NOMO-1 treated with dmso at 0.1 percent for 144 hours (cell line): ENCODE data around the gene APLF.
"Not testable (repeated sequence)": the region's sequence is repeated elsewhere in the genome, so short reads cannot be mapped to it uniquely, and the experiment has no call there.

ENCODE experiments used
- DNase-seq: peaks from one replicate; lab custom pipeline; 2025; ENCODE audit not compliant: unreplicated experiment; lab: John Stamatoyannopoulos, UW

The APLF gene

DNA sequence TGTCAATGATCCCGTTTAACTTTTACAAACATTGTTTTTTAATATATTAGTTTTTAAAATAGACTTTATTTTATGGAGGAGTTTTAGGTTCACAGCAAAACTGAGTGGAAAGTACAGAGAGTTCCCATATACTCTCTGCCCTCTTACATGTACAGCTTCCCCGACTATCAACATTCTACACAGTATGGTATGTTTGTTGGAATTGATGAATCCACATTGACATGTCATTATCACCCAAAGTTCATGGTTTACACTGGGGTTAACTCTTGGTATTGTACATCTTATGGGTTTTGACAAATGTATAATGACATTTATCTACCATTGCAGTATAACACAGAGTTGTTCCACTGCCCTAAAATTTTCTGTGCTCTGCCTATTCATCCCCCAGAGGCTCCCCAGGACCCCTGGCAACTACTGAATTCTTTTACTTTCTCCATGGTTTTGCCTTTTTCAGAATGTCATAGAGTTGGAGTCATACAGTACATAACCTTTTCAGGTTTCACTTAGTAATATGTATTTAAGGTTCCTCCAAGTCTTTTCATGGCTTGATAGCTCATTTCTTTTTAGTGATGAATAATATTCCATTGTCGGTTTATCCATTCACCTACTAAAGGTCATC lies 5.5 kb downstream of the APLF start:
- DNase-seq: no peak

DNA sequence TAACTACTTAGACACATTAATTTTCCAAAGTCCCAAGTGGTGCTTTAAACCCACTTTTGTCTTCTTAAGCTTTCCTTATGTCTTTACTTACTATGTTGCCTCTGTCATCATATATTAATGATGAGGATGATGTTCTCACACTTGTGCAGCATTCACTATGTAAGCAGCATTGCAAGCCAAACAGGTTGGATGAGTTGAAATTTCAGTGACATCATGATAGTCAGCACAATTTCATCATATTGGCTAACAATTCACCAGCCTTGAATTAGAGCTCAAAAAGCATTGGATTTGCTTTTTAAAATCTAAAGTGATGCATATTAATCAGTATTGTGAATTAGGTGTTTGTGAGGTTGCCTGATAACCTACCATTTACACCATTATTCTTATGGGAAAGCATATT lies 7.7 kb downstream of the APLF start:
- DNase-seq: no peak

- DNase-seq: no peak
Observed at GRCh38 chr2:68475576-68475975, 8.2 kb downstream of the APLF start.

DNA sequence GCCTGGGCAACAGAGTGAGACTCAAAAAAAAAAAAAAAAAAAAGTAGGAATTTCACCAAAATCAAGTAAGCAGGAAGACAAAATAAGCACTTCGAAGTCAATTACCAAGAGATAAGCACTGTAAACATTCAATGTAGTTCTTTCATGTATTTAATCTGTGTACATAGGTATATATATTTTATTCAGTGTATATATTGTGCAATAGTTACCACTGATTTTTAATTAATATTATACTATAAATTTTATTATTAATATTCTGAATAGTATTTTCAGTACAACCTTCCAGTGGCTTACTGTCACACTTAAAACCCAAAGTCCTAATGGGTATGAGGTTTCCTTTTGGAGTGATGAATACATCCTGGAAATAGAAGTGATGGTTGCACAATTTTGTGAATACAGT lies 9.1 kb downstream of the APLF start:
- DNase-seq: no peak

DNA sequence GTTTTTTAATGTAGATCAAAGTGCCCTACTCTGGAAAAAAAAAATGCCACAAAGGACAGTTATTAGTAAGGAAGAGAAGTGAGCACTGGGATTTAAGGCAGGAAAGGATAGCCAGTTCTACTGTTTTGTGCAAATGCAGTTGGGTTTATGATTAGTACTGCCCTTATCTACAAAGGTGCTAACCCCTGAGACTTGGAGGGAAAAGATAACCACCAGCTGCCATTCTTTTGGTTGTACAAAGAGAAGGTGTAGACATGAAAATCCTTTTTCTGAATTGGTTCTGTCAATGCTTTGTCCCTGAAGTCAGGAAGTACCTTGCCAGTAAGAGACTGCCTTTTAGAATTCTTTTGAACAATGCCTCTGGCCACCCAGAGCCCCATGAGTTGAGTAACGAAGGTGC lies 11.3 kb downstream of the APLF start:
- DNase-seq: no peak

- DNase-seq: no peak
Observed at GRCh38 chr2:68482296-68482820, 15.0 kb downstream of the APLF start.

GRCh38 chr2:68483011-68483410 lies 15.6 kb downstream of the APLF start:
- no peak for DNase-seq

DNA sequence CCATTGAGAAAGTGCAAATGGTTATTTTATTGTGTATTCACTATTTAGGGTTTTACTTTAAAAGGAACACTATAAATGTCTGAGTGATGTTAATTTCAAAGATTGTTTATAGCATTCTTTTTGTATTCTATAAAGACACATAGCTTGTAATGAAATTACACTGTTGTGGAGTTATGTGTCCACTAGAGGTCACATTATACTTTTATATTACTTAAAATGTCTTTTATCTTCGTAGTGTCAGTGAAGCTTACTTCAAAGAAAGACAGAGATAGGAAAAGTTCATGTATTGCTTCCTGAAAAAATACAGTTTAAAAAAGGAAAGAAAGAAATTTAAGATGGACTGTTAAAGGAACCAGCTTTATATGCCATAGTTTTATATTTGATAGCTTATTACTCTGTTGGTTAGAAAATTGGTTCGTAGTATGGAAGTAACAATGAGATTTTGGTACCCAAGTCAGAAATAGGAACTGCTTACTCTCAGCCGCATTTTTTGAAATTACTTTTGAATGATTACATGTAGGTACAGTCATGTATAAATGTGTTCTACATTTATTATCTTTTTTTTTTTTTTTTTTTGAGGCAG lies 20.5 kb downstream of the APLF start:
- no peak for DNase-seq

- DNase-seq: not testable (repeated sequence)
Observed at GRCh38 chr2:68488605-68489004, 21.2 kb downstream of the APLF start.

DNA sequence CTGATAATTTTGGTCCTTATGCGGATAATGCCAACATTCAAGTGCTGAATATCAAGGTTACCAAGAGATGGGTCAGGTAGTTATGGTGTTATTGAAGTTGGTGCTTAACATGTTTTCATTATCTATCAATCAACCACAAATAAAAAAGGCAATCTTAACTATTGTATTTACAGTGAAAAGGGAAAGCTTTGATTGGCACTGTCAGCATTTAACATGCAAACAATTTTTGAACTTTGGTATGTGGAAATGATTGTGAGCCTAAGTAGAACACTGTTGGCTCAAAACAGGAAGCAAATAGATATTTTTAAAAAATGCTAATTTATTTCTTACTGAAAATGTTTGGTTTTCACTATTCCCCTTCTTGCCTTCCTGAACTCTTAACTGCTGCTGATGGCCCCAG lies 21.9 kb downstream of the APLF start:
- DNase-seq: no peak

- DNase-seq: no peak
Observed at GRCh38 chr2:68491582-68491981, 24.2 kb downstream of the APLF start.

DNA sequence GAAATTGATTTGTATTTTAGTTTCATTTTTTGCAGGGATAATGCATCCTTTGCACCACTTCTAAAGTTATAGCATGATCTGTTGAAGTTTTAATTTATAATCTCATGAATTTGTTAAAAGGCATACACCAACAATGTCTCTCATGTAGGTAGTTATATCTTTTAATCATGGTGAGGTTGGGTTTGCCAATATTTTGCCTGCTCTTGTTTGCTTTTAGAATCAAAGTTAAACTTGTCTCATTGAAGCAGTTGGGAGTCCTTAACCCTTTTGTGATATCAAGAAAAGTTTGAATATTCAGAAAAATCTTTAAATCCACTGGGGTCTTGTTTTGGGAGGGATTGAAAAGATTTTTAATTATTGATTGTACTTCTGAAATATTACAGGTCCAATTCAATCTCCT lies 31.7 kb downstream of the APLF start:
- no peak for DNase-seq

DNA sequence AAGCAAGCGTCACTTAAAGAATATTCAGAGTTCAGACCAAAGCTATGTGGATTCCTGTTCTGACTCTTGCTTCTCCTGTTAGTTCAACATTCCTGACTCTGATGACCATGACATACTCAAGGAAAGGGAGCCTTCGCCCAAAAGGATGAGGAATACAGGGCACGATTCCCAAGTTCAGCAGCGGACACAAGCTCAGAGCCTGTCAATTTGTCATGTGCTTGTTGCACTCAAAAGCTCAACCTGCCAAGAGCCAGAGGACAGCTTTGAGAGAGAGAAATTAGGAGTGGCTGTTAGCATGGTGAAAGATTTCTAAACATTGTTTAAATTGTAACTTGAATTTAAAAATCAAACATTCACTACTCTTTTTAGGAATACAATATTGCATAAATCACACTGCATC lies 33.3 kb downstream of the APLF start:
- DNase-seq: no peak

GRCh38 chr2:68501768-68502167 lies 34.4 kb downstream of the APLF start:
- DNase-seq: no peak

DNA sequence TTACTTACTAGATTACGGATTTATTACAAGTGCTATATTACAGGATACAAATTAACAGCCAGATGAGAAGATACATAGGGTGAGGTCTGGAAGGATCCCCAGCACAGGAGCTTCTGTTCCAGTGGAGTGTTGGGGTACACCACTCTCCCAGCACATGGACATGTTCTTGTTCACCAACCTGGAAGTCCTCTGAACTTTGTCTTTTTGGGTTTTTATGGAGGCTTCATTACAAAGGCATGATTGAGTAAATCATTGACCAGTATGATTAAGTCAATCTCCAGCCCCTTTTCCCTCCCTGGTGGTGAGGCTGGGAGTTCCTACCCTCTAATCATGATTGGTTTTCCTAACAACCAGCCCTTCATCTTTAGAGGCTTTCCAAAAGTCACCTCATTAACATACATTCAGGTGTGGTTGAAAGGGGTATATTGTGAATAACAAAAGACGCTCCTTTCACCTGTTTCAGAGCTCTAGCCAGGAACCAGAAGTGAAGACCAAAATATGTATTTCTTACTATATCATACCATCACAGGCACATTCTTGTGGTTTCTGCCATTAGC lies 38.3 kb downstream of the APLF start:
- no peak for DNase-seq

- no peak for DNase-seq
Observed at GRCh38 chr2:68506170-68506569, 38.8 kb downstream of the APLF start.

GRCh38 chr2:68512326-68512725 lies 44.9 kb downstream of the APLF start:
- no peak for DNase-seq

DNA sequence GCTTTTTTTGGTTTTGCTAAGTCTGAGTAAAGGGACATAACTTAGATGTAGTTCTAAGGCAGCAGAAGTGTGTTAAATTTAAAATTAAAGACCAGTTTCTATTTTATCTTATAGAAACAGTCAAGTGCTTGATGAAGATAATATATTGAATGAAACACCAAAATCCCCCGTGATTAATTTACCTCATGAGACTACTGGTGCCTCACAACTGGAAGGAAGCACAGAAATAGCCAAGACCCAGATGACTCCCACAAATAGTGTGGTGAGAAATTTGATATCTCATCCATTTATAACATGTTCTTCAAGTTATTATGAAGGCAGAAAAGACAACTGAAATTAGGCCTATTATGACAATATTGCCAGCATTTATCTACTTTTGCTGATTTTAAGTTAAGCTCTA lies 45.6 kb downstream of the APLF start:
- no peak for DNase-seq

- DNase-seq: no peak
Observed at GRCh38 chr2:68514316-68514929, 47.0 kb downstream of the APLF start.

GRCh38 chr2:68516051-68516955 lies 48.9 kb downstream of the APLF start:
- no peak for DNase-seq

- DNase-seq: no peak
Observed at GRCh38 chr2:68519236-68519635, 51.9 kb downstream of the APLF start.
